ENCODE measurements around the gene MROH2A. TPM values are rescaled to one million over a fixed set of nuclear protein-coding genes. Genes with fewer than 3 reads are reported as not detected.

MROH2A gene
- total RNA-seq, 3 donors from 2014 or later (not counting 1 experiment from before 2014, with no cell fraction given): not detected

GRCh38 chr2:233813236-233814055, 35.3 kb downstream of the MROH2A start:
- Histone ChIP-seq H3K27me3 (ENCODE audit: control insufficient read depth, insufficient read depth, low read length) (no peaks in the 10 kb centered on the region), H3K4me1 (ENCODE audit: control insufficient read depth, insufficient read depth, low read length) (no peaks in the 10 kb centered on the region), H3K27ac (ENCODE audit: low read length) (no peak overlapping the region), H3K36me3 (ENCODE audit: control insufficient read depth, insufficient read depth, low read length) (no peaks in the 10 kb centered on the region), H3K4me3 (ENCODE audit: low read length) (no peak overlapping the region), H3K9me3 (ENCODE audit: control insufficient read depth, insufficient read depth, low read length) (no peaks in the 10 kb centered on the region)
- Mint-ChIP-seq H3K27me3 (ENCODE audit: low read depth in 2 of 2) (peaks cover 11 to 28% of the 10 kb centered on the region in 2 donors), H3K9me3 (no peaks in the 10 kb centered on the region), H3K4me3 (no peak overlapping the region), H3K27ac (no peak overlapping the region), H3K36me3 (no peaks in the 10 kb centered on the region), H3K4me1 (peaks cover 0 to 5% of the 10 kb centered on the region in 2 donors)
- DNase-seq (no peak), ATAC-seq (no peak)
- no peak for TF ChIP-seq CTCF (IDR thresholded peaks at IDR 0.05)
- 94% methylated on average over 3 of the region's 3 CpGs for WGBS (ENCODE audit: insufficient coverage)
- intact Hi-C loops (cut with micrococcal nuclease): no loop called here

- H3K9me3 ChIP-seq (ENCODE audit: control insufficient read depth, insufficient read depth, low read length): no peaks in the 10 kb centered on the region
- 89% methylated on average over 2 of the region's 2 CpGs for WGBS (ENCODE audit: insufficient coverage)
- H3K4me3 ChIP-seq (ENCODE audit: low read length): no peak overlapping the region
- no peak for DNase-seq
- H3K27ac Mint-ChIP-seq: no peak overlapping the region
- H3K36me3 Mint-ChIP-seq: no peaks in the 10 kb centered on the region
- intact Hi-C loops (cut with micrococcal nuclease): no loop called here
- ATAC-seq: no peak
- no peaks in the 10 kb centered on the region for H3K27me3 ChIP-seq (ENCODE audit: control insufficient read depth, insufficient read depth, low read length)
- H3K4me1 ChIP-seq (ENCODE audit: control insufficient read depth, insufficient read depth, low read length): no peaks in the 10 kb centered on the region
- peaks cover 0 to 5% of the 10 kb centered on the region in 2 donors for H3K4me1 Mint-ChIP-seq
- no peak for TF ChIP-seq CTCF (IDR thresholded peaks at IDR 0.05)
- H3K27me3 Mint-ChIP-seq (ENCODE audit: low read depth in 2 of 2): peaks cover 11 to 28% of the 10 kb centered on the region in 2 donors
- H3K4me3 Mint-ChIP-seq: no peak overlapping the region
- no peak overlapping the region for H3K27ac ChIP-seq (ENCODE audit: low read length)
- H3K36me3 ChIP-seq (ENCODE audit: control insufficient read depth, insufficient read depth, low read length): no peaks in the 10 kb centered on the region
- no peaks in the 10 kb centered on the region for H3K9me3 Mint-ChIP-seq
These were observed 36.1 kb downstream of the MROH2A start for GRCh38 chr2:233814056-233814835.

GRCh38 chr2:233815861-233816260, 37.7 kb downstream of the MROH2A start:
- no peaks in the 10 kb centered on the region for H3K36me3 Mint-ChIP-seq
- Histone ChIP-seq H3K9me3 (ENCODE audit: control insufficient read depth, insufficient read depth, low read length) (no peaks in the 10 kb centered on the region), H3K4me1 (ENCODE audit: control insufficient read depth, insufficient read depth, low read length) (no peaks in the 10 kb centered on the region), H3K4me3 (ENCODE audit: low read length) (no peak overlapping the region), H3K36me3 (ENCODE audit: control insufficient read depth, insufficient read depth, low read length) (no peaks in the 10 kb centered on the region), H3K27me3 (ENCODE audit: control insufficient read depth, insufficient read depth, low read length) (no peaks in the 10 kb centered on the region), H3K27ac (ENCODE audit: low read length) (no peak overlapping the region)
- DNase-seq (no peak), ATAC-seq (no peak)
- TF ChIP-seq CTCF (IDR thresholded peaks at IDR 0.05): no peak
- H3K27ac Mint-ChIP-seq: no peak overlapping the region
- WGBS (ENCODE audit: insufficient coverage): 100% methylated on average over 1 of the region's 6 CpGs
- H3K4me1 Mint-ChIP-seq: peaks cover 0 to 5% of the 10 kb centered on the region in 2 donors
- H3K9me3 Mint-ChIP-seq: no peaks in the 10 kb centered on the region
- H3K4me3 Mint-ChIP-seq: no peak overlapping the region
- peaks cover 11 to 21% of the 10 kb centered on the region in 2 donors for H3K27me3 Mint-ChIP-seq (ENCODE audit: low read depth in 2 of 2)
- intact Hi-C loops (cut with micrococcal nuclease): no loop called here
